GDM1 (cell line): ENCODE results near the gene PTPN13.
"Not testable (repeated sequence)": the region's sequence is repeated elsewhere in the genome, so short reads cannot be mapped to it uniquely, and the experiment has no call there.

Experiments
- DNase-seq: peaks from one replicate; lab custom pipeline; 2025; lab: John Stamatoyannopoulos, UW

The PTPN13 gene

GRCh38 chr4:86652332-86652932 is 58.3 kb downstream of the PTPN13 start:
- no peak for DNase-seq

GRCh38 chr4:86653237-86653865 is 59.2 kb downstream of the PTPN13 start:
- DNase-seq = no peak

- not testable (repeated sequence) for DNase-seq
These were observed 62.7 kb downstream of the PTPN13 start for GRCh38 chr4:86656781-86657180.

GRCh38 chr4:86657382-86657781 is 63.3 kb downstream of the PTPN13 start:
- no peak for DNase-seq

GRCh38 chr4:86657910-86658309 is 63.8 kb downstream of the PTPN13 start:
- DNase-seq = no peak

GRCh38 chr4:86660401-86660800 is 66.3 kb downstream of the PTPN13 start:
- no peak for DNase-seq

GRCh38 chr4:86661006-86661405 is 66.9 kb downstream of the PTPN13 start:
- no peak for DNase-seq

GRCh38 chr4:86661418-86661817 is 67.3 kb downstream of the PTPN13 start:
- DNase-seq = no peak

GRCh38 chr4:86664959-86665358 is 70.8 kb downstream of the PTPN13 start:
- DNase-seq = no peak

- DNase-seq = no peak
These were observed 76.2 kb downstream of the PTPN13 start for GRCh38 chr4:86670298-86670697.

- DNase-seq = no peak
These were observed 76.6 kb downstream of the PTPN13 start for GRCh38 chr4:86670756-86671155.

GRCh38 chr4:86675548-86675947 is 81.4 kb downstream of the PTPN13 start:
- DNase-seq = no peak

- DNase-seq = no peak
These were observed 84.7 kb downstream of the PTPN13 start for GRCh38 chr4:86678796-86679195.

- no peak for DNase-seq
These were observed 85.3 kb downstream of the PTPN13 start for GRCh38 chr4:86679441-86679840.

GRCh38 chr4:86683167-86683566 is 89.1 kb downstream of the PTPN13 start:
- DNase-seq = no peak

- DNase-seq = no peak
These were observed 89.9 kb downstream of the PTPN13 start for GRCh38 chr4:86683983-86684382.

- no peak for DNase-seq
These were observed 91.3 kb downstream of the PTPN13 start for GRCh38 chr4:86685401-86685800.

GRCh38 chr4:86686741-86687140 is 92.6 kb downstream of the PTPN13 start:
- DNase-seq = no peak

- no peak for DNase-seq
These were observed 93.9 kb downstream of the PTPN13 start for GRCh38 chr4:86688026-86688425.

- no peak for DNase-seq
These were observed 110.5 kb downstream of the PTPN13 start for GRCh38 chr4:86704601-86705000.

- DNase-seq = no peak
These were observed 112.9 kb downstream of the PTPN13 start for GRCh38 chr4:86706923-86707597.

GRCh38 chr4:86717651-86718050 is 123.5 kb downstream of the PTPN13 start:
- no peak for DNase-seq

GRCh38 chr4:86718152-86718551 is 124.0 kb downstream of the PTPN13 start:
- no peak for DNase-seq
